ENCODE results near the gene CABCOCO1. TPM values are rescaled to one million over a fixed set of nuclear protein-coding genes. Genes with fewer than 3 reads are reported as not detected.
A peak's percentile ranks its signal among the peaks of the same experiment; 100 is the strongest.

CABCOCO1 gene
- total RNA-seq, 1 donor: 0.43 TPM

GRCh38 chr10:61635932-61636331, 26.8 kb upstream of the CABCOCO1 start:
- TF ChIP-seq CTCF (IDR thresholded peaks at IDR 0.05; ENCODE audit: insufficient read depth, low read depth, low read length): no peak
- H3K4me3 ChIP-seq (ENCODE audit: low read depth, low read length): no peak overlapping the region
- peak; percentile 19 for DNase-seq (ENCODE audit: low read depth)

GRCh38 chr10:61639952-61640351, 22.8 kb upstream of the CABCOCO1 start:
- H3K4me3 ChIP-seq (ENCODE audit: low read depth, low read length): no peak overlapping the region
- no peak for TF ChIP-seq CTCF (IDR thresholded peaks at IDR 0.05; ENCODE audit: insufficient read depth, low read depth, low read length)
- no peak for DNase-seq (ENCODE audit: low read depth)

- no peak for TF ChIP-seq CTCF (IDR thresholded peaks at IDR 0.05; ENCODE audit: insufficient read depth, low read depth, low read length)
- no peak for DNase-seq (ENCODE audit: low read depth)
- H3K4me3 ChIP-seq (ENCODE audit: low read depth, low read length): no peak overlapping the region
Measured at GRCh38 chr10:61640856-61641255, 21.9 kb upstream of the CABCOCO1 start.

GRCh38 chr10:61642150-61642571, 20.6 kb upstream of the CABCOCO1 start:
- no peak for DNase-seq (ENCODE audit: low read depth)
- TF ChIP-seq CTCF (IDR thresholded peaks at IDR 0.05; ENCODE audit: insufficient read depth, low read depth, low read length): no peak
- no peak overlapping the region for H3K4me3 ChIP-seq (ENCODE audit: low read depth, low read length)

GRCh38 chr10:61642676-61643075, 20.1 kb upstream of the CABCOCO1 start:
- H3K4me3 ChIP-seq (ENCODE audit: low read depth, low read length): no peak overlapping the region
- DNase-seq (ENCODE audit: low read depth): peak; percentile 42
- no peak for TF ChIP-seq CTCF (IDR thresholded peaks at IDR 0.05; ENCODE audit: insufficient read depth, low read depth, low read length)

GRCh38 chr10:61643316-61643751, 19.4 kb upstream of the CABCOCO1 start:
- H3K4me3 ChIP-seq (ENCODE audit: low read depth, low read length): no peak overlapping the region
- DNase-seq (ENCODE audit: low read depth): peak; percentile 55
- no peak for TF ChIP-seq CTCF (IDR thresholded peaks at IDR 0.05; ENCODE audit: insufficient read depth, low read depth, low read length)

GRCh38 chr10:61653699-61654098, 9.0 kb upstream of the CABCOCO1 start:
- no peak for DNase-seq (ENCODE audit: low read depth)
- no peak overlapping the region for H3K4me3 ChIP-seq (ENCODE audit: low read depth, low read length)
- no peak for TF ChIP-seq CTCF (IDR thresholded peaks at IDR 0.05; ENCODE audit: insufficient read depth, low read depth, low read length)

All from fibroblast of villous mesenchyme (primary cell).